ENCODE results near the gene AGRN.
"Not testable (repeated sequence)": the region's sequence is repeated elsewhere in the genome, so short reads cannot be mapped to it uniquely, and the experiment has no call there.

AGRN gene
- total RNA-seq = 9.8 to 18.8 reads per million in 2 experiments

GRCh38 chr1:1020000-1020404, at the start of gene AGRN:
Gene AGRN, plus strand, starts transcription at chr1:1020120. Its CDS starts 53 bp downstream, at chr1:1020173.
- DNase-seq (ENCODE audit: low read depth) = no peak

- no peak for DNase-seq (ENCODE audit: low read depth)
Measured at GRCh38 chr1:970242-970972, 49.5 kb upstream of the AGRN start.

- no peak for DNase-seq (ENCODE audit: low read depth)
Measured at GRCh38 chr1:970973-971730, 48.8 kb upstream of the AGRN start.

- no peak for DNase-seq (ENCODE audit: low read depth)
Measured at GRCh38 chr1:971751-972506, 48.0 kb upstream of the AGRN start.

GRCh38 chr1:972726-973458, 47.0 kb upstream of the AGRN start:
- no peak for DNase-seq (ENCODE audit: low read depth)

GRCh38 chr1:973459-974292, 46.2 kb upstream of the AGRN start:
- no peak for DNase-seq (ENCODE audit: low read depth)

GRCh38 chr1:974293-974640, 45.7 kb upstream of the AGRN start:
- no peak for DNase-seq (ENCODE audit: low read depth)

- no peak for DNase-seq (ENCODE audit: low read depth)
Measured at GRCh38 chr1:974687-975328, 45.1 kb upstream of the AGRN start.

- no peak for DNase-seq (ENCODE audit: low read depth)
Measured at GRCh38 chr1:975365-975764, 44.6 kb upstream of the AGRN start.

GRCh38 chr1:975896-976683, 43.8 kb upstream of the AGRN start:
- peak; percentile 30 for DNase-seq (ENCODE audit: low read depth)

GRCh38 chr1:976791-977190, 43.1 kb upstream of the AGRN start:
- not testable (repeated sequence) for DNase-seq (ENCODE audit: low read depth)

GRCh38 chr1:978069-978834, 41.7 kb upstream of the AGRN start:
- DNase-seq (ENCODE audit: low read depth) = no peak

GRCh38 chr1:978835-979743, 40.8 kb upstream of the AGRN start:
- DNase-seq (ENCODE audit: low read depth) = no peak

GRCh38 chr1:979744-980072, 40.2 kb upstream of the AGRN start:
- DNase-seq (ENCODE audit: low read depth) = no peak

GRCh38 chr1:980137-980571, 39.8 kb upstream of the AGRN start:
- no peak for DNase-seq (ENCODE audit: low read depth)

- no peak for DNase-seq (ENCODE audit: low read depth)
Measured at GRCh38 chr1:980602-981395, 39.1 kb upstream of the AGRN start.

GRCh38 chr1:981491-981954, 38.4 kb upstream of the AGRN start:
- no peak for DNase-seq (ENCODE audit: low read depth)

Measured in T follicular helper cell (primary cell).